ENCODE results near the gene YRDC.

DNA sequence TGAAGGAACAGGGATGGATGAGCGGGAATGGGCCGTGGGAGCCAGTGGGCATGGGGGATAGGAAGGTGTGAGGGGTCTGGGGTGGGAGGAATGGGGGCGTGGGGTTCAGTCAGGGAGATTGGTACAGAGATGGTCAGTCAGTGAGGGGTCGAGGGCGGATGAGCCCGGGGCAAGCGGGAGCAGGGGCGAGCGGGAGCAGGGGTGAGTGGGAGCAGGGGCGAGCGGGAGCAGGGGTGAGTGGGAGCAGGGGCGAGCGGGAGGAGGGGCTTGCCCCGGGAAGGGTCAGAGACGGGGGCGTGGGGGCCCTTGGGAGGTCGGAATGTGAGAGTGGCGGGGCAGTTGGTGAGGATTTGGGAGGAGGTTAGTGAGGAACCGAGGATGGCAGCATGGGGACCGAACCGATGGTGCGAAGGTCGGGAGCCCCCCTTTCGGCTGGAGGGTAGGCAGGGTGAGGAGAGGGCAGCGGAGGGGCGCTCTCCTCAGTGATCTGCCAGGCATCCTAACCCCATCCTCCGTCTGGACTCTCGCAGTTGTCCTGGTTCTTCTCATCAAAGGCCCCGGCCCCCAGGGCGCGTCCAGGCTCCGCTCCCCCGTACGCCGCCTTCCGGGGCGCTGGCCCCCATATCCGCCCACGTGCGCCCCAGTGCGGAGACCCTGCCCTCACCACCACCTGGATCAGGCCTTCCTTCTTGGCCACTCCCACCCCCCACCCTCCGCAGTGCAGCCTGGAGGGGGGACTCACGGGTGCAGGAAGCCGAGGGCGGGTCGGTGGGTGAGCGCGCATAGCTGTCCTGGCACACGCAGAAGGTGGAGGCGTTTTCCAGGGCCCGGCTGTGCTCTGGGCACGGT, 54.3 kb downstream of the YRDC start:
- no peak for TF ChIP-seq EZH2phosphoT487 (IDR thresholded peaks at IDR 0.05; ENCODE audit: borderline replicate concordance)
- TF ChIP-seq, protein P1, sequence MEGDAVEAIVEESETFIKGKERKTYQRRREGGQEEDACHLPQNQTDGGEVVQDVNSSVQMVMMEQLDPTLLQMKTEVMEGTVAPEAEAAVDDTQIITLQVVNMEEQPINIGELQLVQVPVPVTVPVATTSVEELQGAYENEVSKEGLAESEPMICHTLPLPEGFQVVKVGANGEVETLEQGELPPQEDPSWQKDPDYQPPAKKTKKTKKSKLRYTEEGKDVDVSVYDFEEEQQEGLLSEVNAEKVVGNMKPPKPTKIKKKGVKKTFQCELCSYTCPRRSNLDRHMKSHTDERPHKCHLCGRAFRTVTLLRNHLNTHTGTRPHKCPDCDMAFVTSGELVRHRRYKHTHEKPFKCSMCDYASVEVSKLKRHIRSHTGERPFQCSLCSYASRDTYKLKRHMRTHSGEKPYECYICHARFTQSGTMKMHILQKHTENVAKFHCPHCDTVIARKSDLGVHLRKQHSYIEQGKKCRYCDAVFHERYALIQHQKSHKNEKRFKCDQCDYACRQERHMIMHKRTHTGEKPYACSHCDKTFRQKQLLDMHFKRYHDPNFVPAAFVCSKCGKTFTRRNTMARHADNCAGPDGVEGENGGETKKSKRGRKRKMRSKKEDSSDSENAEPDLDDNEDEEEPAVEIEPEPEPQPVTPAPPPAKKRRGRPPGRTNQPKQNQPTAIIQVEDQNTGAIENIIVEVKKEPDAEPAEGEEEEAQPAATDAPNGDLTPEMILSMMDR (conservative IDR thresholded peaks at IDR 0.05; ENCODE audit: low read length) = no peak

Data from Loucy (cell line).